ENCODE data around the gene COG5.
"Not testable (repeated sequence)": the region's sequence is repeated elsewhere in the genome, so short reads cannot be mapped to it uniquely, and the experiment has no call there.

The COG5 gene

GRCh38 chr7:107284911-107285479 lies 278.7 kb downstream of the COG5 start:
- no peak for DNase-seq (ENCODE audit: low read depth in 2 of 3, low spot score in 1 of 3)

- no peak for DNase-seq (ENCODE audit: low read depth in 2 of 3, low spot score in 1 of 3)
These were observed 286.4 kb downstream of the COG5 start for GRCh38 chr7:107277331-107277730.

- no peak for DNase-seq (ENCODE audit: low read depth in 2 of 3, low spot score in 1 of 3)
These were observed 287.4 kb downstream of the COG5 start for GRCh38 chr7:107276220-107276827.

DNA sequence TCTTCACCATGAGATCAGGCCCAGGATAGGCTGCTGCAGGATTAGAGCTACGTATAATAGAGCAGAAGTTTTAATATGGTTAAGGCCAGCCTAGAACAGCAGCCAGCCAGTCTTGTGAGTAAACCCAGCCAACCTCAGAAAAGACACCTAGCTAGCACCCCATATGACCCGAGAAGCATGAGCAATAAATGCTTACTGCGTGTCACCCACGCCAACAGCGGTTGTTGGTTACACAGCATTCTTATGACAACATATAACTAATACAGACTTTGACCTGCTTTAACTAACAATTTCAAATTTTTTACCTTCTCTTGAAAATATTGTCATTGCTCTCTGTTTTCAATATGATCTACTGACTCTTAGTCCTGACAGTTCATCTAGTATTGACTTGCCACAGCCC lies 289.2 kb downstream of the COG5 start:
- DNase-seq (ENCODE audit: low read depth in 2 of 3, low spot score in 1 of 3): no peak

DNA sequence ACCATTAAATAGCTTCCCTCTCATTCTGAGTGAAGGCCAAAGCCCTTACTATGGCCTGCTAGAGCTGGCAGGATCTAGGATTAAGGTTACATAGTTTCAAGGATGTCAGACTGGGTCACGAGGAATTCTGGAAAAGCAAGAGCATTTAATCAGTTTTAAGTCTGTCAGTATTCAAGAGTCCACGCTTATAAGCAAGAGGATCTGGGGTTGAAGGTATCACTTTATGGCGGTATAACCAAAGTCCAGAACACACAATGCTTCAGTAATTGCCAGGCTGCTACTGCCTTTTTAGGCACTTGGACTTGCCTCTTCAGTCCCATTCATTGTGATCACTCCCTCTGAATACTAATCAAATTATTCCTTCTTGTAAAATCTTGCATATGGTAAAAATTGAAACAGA lies 293.9 kb downstream of the COG5 start:
- no peak for DNase-seq (ENCODE audit: low read depth in 2 of 3, low spot score in 1 of 3)

DNA sequence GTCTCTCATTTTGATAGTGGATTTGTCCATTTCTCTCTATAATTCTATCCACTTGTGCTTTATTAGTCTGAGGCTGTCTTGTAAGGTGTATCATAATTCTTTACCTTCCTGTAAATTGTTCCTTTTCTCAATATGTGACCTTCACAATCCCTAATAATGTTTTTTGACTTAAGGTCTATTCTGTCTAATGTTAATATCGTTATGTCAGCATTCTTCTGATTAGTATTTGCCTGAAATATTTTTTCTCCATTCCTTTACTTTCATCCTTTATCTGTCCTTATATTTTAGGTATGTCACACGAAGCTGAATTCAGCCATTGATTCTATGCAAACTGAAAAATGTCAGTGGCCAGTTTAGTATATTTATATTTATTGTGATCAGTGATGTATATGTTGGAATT lies 295.1 kb downstream of the COG5 start:
- no peak for DNase-seq (ENCODE audit: low read depth in 2 of 3, low spot score in 1 of 3)

GRCh38 chr7:107267138-107267537 lies 296.6 kb downstream of the COG5 start:
- no peak for DNase-seq (ENCODE audit: low read depth in 2 of 3, low spot score in 1 of 3)

GRCh38 chr7:107264723-107265122 lies 299.0 kb downstream of the COG5 start:
- no peak for DNase-seq (ENCODE audit: low read depth in 2 of 3, low spot score in 1 of 3)

- DNase-seq (ENCODE audit: low read depth in 2 of 3, low spot score in 1 of 3): no peak
These were observed 300.9 kb downstream of the COG5 start for GRCh38 chr7:107262857-107263256.

DNA sequence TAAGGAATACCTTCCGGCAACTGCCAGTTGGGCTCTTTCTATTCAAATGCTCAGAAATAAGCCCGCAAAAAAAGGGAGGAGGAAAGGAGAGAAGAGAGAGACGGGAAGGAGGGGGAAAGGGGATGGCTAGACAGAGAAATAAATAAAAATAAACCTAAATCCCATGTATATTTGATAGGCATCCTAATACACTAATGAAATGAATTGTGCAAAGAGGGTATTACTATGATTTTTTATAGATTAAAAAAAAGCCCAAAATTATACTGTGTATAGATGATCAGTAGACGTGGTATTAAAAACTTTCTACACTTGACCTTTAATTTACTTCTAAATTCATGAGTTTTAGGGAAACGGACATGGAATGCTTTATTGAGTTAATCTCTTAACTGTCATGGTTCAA lies 305.0 kb downstream of the COG5 start:
- DNase-seq (ENCODE audit: low read depth in 2 of 3, low spot score in 1 of 3): no peak

DNA sequence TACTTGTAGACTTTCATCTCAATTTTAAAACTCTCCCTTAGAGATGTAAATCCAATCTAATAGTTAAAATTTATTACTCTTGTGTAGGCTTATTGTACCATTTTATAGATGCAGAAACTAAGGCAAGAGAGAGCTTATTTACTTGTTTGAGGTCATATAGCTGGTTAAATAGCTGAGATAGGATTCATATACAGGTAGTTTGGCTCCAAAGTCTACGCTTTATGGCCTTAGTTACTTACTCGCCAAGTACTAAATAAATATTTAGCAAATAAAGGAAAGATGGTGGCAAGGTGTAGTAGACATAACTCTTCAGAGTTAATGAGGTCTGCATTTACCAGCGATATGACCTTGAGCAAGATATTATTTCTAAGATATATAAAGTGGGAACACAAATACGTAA lies 308.1 kb downstream of the COG5 start:
- DNase-seq (ENCODE audit: low read depth in 2 of 3, low spot score in 1 of 3): no peak

GRCh38 chr7:107254398-107254985 lies 309.2 kb downstream of the COG5 start:
- DNase-seq (ENCODE audit: low read depth in 2 of 3, low spot score in 1 of 3): no peak

DNA sequence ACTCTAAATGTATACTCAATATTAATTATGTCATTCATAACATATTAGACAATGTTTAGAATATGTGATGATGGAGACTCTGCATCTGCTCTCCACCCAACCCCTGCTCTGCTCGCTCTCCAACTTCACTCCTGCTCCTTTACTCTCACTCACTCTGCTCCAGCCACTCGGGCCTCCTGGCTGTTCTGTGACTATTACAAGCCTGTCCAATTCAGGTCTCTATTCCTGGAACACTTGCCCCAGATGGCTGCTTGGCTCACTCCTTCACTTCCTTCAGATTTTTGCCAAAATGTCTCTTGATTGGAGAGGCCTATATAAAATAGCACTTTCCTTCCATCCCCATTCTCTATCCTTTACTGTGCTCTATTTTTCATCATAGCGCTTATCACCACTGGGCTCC lies 310.1 kb downstream of the COG5 start:
- DNase-seq (ENCODE audit: low read depth in 2 of 3, low spot score in 1 of 3): no peak

DNA sequence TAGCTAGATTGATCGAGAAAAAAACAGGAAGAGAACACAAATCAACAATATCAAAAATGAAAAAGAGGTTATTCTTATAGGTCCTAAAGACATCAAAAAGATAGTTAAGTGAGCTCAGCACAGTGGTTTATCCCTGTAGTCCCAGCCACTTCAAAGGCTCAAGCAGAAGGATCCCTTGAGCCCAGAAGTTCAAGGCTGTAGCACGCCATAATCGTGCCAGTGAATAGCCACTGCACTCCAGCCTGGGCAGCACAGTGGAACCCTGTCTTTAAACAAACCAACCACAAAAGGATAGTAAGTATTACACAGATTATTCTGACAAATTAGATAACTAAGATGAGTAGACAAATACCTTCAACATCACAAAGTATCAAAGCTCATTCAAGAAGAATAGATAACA lies 311.8 kb downstream of the COG5 start:
- no peak for DNase-seq (ENCODE audit: low read depth in 2 of 3, low spot score in 1 of 3)

DNA sequence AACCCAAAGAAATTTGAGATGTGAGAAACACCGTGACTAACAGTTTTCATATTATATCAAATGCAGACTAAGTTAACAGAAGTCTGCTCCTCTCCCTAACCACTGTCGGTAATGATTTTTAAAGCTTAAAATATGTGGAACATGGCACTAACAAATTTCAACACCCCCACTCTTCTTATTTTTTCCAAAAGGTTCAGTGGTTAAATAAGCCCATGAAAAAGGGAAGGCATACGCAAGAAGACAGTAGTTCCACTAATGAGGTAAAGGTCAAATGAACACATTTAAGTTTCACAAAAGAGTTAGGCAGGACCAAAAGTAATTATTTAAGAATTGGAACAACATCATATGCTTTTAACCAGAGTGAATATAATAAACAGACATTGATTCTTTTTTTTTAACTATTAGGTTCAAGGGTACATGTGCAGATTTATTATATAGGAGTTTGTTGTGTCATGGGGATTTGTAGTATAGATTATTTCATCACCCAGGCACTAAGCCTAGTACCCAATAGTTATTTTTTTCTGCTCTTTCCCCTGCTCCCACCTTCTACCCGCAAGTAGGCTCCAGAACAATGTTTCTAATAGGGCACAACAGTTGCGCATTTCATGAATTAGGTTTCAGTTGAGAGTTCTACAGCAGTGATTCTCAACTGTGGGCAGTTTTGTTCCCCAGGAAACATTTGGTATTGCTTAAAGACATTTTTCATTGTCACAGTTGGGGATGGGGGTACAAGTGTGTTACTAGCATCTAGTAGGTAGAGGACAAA lies 315.0 kb downstream of the COG5 start:
- DNase-seq (ENCODE audit: low read depth in 2 of 3, low spot score in 1 of 3): no peak

DNA sequence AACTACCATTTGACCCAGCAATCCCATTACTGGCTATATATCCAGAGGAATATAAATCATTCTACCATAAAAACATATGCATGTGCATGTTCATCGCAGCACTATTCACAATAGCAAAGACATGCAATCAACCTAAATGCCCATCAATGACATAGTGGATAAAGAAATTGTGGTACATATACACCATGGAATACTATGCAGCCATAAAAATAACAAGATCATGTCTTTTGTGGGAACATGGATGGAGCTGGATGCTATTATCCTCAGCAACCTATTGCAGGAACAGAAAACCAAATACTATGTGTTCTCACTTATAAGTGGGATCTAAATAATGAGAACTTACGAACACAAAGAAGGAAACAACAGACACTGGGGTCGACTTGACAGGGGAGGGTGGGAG lies 316.9 kb downstream of the COG5 start:
- not testable (repeated sequence) for DNase-seq (ENCODE audit: low read depth in 2 of 3, low spot score in 1 of 3)

- DNase-seq (ENCODE audit: low read depth in 2 of 3, low spot score in 1 of 3): no peak
These were observed 319.1 kb downstream of the COG5 start for GRCh38 chr7:107244613-107245012.

DNA sequence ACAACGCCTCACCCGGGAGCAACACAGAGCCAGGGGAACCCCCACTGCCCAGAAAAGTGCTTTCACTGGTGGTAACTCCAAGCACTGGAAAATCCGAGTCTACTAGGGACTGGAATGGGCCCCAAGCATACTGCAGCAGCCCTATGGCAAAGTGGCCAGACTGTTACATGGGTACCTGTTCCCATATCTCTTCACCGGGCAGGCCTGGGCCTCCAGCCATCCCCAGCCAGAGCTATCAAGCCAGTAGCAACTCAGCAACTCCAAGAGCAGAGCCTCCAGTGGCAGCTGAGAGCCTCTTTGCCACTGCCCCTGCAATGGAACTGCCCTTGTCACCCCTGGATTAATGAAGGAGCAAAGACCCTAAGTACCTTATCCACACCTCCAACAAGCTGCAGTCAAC lies 321.5 kb downstream of the COG5 start:
- no peak for DNase-seq (ENCODE audit: low read depth in 2 of 3, low spot score in 1 of 3)

- DNase-seq (ENCODE audit: low read depth in 2 of 3, low spot score in 1 of 3): no peak
These were observed 326.3 kb downstream of the COG5 start for GRCh38 chr7:107237451-107237850.

- no peak for DNase-seq (ENCODE audit: low read depth in 2 of 3, low spot score in 1 of 3)
These were observed 326.9 kb downstream of the COG5 start for GRCh38 chr7:107236862-107237261.

- DNase-seq (ENCODE audit: low read depth in 2 of 3, low spot score in 1 of 3): no peak
These were observed 329.3 kb downstream of the COG5 start for GRCh38 chr7:107234436-107234835.

DNA sequence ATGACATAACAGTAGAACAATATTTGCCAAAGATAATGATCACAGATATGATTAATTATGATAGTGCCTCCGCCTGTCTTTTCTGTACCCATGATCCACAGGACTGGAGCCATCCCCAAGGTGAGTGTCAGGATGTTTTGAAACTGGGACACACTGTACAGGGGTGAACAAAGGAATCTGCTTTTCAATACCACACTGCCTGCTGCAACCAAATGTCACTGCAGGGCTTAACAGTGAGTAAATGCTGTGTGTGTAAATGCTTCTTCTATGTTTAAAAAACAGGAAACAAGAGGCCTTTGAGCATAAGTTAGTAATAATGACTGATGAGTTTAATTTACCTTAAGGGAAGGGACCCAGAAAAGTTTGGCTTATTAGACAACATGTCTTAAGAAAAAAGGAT lies 329.7 kb downstream of the COG5 start:
- DNase-seq (ENCODE audit: low read depth in 2 of 3, low spot score in 1 of 3): no peak
